Measurements from ENCODE around the gene RAD51B.

The RAD51B gene

DNA sequence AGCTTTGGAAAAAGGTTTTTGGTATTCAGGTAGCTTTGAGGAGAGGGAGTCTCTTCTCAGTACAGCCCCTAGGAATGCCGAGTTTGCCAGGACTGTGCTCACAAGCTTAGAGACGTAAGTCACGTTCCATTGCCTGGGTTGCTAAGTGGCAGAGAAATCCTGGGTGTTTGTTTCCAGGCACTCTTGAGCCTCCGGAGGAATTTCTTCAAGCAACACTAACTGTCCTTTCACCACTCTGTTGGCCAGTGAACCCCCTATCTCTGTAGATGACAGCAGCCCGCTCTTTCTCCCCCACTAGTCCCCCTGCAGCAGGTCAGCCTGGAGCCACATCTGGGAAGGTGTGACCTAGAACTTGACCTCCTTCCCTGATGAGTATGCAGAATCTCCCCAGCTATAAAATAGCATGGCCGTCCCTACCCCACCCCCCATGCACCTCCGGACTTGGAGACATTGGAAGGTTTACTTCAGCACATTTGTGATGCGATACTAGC lies 810.5 kb downstream of the RAD51B start:
- TF ChIP-seq, protein P1, sequence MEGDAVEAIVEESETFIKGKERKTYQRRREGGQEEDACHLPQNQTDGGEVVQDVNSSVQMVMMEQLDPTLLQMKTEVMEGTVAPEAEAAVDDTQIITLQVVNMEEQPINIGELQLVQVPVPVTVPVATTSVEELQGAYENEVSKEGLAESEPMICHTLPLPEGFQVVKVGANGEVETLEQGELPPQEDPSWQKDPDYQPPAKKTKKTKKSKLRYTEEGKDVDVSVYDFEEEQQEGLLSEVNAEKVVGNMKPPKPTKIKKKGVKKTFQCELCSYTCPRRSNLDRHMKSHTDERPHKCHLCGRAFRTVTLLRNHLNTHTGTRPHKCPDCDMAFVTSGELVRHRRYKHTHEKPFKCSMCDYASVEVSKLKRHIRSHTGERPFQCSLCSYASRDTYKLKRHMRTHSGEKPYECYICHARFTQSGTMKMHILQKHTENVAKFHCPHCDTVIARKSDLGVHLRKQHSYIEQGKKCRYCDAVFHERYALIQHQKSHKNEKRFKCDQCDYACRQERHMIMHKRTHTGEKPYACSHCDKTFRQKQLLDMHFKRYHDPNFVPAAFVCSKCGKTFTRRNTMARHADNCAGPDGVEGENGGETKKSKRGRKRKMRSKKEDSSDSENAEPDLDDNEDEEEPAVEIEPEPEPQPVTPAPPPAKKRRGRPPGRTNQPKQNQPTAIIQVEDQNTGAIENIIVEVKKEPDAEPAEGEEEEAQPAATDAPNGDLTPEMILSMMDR (IDR thresholded peaks at IDR 0.05; ENCODE audit: low read depth, low read length), result no peak
- no peak overlapping the region for H3K4me3 ChIP-seq (ENCODE audit: low read depth, low read length)

DNA sequence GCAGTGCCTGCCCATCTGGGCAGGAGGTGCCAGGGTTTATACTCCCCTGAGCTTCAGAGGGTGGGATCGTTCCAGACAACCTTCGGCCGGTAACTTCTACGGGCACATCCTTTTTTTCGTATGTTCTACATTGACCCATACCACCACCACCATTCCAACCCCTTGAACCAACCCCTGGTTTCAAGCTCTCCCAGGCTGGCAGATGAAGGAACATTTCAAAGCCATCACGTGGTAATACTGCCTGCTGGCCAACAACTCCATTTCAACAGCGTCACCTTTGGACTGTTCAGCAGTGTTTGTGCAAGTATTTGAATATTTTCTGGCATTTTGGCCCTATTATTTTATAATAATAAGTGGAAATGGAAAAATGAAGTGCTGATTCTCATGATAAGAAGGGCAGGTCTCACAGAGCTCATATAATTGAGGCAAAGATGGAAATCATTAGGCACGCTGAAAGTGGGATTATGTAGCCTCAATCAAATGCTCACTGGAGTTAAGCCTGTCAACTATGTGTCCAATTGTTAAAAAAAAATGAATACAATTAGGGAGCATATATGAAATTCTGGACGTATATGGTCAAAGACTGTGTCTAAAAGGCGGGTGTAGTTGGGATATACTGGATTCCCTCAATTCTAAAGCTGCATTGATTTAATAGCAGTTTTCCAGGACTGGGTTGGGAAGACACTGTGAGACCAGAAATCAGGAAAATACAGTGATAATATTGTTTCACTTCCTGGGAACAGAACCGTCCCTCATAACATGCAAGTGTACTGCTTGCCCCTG lies 811.2 kb downstream of the RAD51B start:
- TF ChIP-seq, protein P1 (IDR thresholded peaks at IDR 0.05; ENCODE audit: low read depth, low read length), result no peak

DNA sequence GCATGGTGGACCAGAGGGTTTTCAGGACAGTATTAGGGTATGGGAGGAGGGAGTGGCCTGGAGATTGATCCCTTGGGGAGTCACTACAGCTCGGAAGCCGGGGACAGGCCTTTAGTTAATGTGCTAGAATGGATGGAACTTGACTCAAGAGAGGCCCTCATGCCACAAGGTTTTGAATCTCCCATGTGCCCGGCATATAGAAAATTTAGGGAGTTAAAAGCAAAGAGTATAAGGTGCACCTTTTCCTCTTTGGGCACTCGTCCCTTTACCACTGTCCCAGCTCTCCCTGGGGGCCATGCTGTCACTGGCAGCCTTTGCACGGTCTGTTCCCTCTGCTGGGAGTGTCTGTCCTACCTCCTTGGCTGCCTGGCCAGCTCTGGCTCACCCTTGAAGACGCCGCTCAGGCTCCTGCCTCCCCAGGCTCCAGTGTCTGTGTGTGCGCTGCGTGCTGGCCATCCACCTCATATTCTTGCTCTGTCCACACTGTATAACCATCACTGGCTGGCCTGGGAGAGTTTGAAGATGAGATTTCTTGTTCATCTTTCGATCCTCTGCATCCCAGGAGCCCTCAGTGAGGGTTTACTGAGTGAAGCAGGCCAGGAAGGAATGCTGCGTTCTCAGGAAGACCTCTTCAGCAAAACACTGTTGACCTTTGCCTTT lies 811.9 kb downstream of the RAD51B start:
- TF ChIP-seq, protein P1 (IDR thresholded peaks at IDR 0.05; ENCODE audit: low read depth, low read length), result no peak
- H3K4me3 ChIP-seq (ENCODE audit: low read depth, low read length), result no peak overlapping the region

More for the DNA sequence above, 811.2 kb downstream of the RAD51B start:
- H3K4me3 ChIP-seq (ENCODE audit: low read depth, low read length), result no peak overlapping the region

DNA sequence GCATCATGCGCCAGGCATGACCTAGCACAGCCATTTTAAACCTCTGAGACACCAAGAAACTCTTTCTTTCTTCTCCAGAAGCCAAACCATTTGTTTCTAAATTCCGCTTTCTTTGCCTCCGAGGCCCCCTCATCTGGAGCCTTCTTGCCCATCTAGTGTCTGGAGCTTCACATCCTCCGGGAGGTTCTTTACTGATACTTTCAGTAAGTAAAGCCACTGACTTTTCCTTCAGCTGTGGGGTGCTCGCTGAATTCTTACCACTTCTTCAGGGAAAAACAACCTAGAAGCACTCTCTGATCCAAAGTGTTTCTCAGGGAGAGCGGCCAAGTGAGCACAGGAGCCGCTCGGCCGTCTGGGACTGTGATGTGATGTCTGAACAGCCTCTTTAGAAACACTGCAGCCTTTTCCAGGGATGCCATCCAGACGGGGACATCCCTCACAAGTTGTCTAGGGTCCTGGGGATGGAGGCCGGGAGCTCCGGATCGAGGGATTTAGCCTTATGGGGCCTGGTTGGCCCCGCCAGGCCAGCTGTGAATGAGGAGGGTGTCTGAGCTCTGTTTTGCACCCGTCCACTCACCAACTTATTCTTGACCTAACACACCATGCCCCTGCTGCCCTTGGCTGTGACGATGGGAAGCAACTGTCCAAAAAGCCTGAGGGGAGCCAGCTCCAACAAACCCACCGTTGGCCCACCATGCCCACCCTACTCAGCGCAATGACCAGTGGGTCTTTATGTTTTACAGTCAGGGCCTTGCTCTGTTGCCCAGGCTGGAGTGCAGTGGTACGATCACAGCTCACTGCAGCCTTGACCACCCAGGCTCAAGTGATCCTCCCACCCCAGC lies 812.7 kb downstream of the RAD51B start:
- TF ChIP-seq, protein P1 (IDR thresholded peaks at IDR 0.05; ENCODE audit: low read depth, low read length), result no peak
- no peak overlapping the region for H3K4me3 ChIP-seq (ENCODE audit: low read depth, low read length)

DNA sequence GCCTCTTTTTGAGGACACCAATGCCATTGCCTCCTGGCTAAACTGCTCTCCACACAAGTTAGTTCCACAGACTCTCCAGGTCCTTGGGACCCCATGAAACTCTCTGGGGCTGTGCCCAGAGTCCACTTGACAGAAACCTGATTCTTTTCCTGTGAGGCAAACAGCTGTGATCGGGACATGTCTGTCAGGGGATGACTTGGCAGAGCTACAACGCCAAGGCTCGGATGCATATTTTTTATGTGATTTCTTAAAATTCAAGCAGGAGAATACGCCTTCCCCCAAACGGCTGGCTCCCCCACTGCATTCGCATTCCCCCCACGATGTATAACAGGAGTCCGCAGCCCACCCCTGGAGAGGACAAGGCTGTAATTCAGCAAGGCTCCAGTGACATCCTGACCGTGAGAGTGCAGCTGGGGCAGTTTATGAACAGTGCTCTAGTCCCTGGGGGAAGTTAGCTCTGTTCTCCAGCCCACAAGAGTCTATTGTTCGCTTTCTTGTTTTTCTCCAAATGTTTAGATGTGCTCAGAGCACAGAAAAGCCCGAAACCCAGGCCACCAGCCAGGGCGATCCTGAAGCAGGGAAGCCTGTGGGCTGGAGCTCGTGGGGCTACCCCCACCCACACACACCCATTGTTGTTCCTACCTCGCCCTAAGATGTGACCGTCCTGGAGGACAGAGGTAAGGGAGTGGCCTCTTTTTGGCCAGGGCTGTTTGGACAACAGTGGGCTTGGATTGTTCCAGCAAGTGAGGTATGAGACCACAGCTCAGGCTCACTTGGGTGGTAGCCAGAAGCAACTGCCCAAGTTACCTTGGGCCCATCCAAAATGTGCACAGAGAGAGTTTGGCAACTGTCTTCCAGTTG lies 813.8 kb downstream of the RAD51B start:
- H3K4me3 ChIP-seq (ENCODE audit: low read depth, low read length), result no peak overlapping the region
- TF ChIP-seq, protein P1 (IDR thresholded peaks at IDR 0.05; ENCODE audit: low read depth, low read length), result no peak

DNA sequence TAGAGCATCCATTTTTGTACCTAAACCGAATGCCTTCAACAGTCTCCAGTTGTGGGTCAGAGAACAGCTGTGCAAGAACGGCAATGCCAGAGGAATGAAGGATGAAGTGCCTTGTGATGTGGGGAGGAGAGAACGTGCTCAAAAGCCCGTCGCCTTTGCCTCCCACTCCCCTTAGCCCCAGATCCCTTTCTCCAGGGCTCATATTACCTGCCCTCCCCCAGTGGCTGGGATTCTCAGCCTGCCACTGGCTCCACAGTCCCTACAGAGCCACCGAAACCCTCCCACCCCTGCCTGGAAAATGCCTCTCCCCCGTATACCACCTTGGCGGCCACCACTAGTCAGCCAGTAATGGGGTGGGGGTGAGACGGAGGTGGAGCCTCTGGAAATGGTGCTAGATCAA lies 814.8 kb downstream of the RAD51B start:
- H3K4me3 ChIP-seq (ENCODE audit: low read depth, low read length), result no peak overlapping the region
- TF ChIP-seq, protein P1 (IDR thresholded peaks at IDR 0.05; ENCODE audit: low read depth, low read length), result no peak
